ENCODE results near the gene NCOA3. TPM values are rescaled to one million over a fixed set of nuclear protein-coding genes. Genes with fewer than 3 reads are reported as not detected.
A peak's percentile ranks its signal among the peaks of the same experiment; 100 is the strongest.

The NCOA3 gene
- polyA plus RNA-seq, 3 donors: 13.5 to 21.8 (median 21.3) TPM

- Histone ChIP-seq H3K27ac (ENCODE audit: low read depth in 1 of 2, low read length in 2 of 2) (peak overlapping the region; percentile 9 to 47), H3K9ac (ENCODE audit: insufficient read depth, low read length, poor library complexity, severe bottlenecking) (no peak overlapping the region), H3K4me3 (replicated peaks in 1 of 3; ENCODE audit: low read depth in 2 of 3, low read length in 3 of 3) (peak overlapping the region in 1 of 3 experiments; percentile 0), H4K20me1 (ENCODE audit: insufficient read depth, low read length) (no peaks in the 10 kb centered on the region), H3K4me2 (replicated peaks; ENCODE audit: extremely low read depth, low read length, poor library complexity, severe bottlenecking) (peak overlapping the region; percentile 2), H3K4me1 (ENCODE audit: control insufficient read depth in 1 of 2, insufficient read depth in 2 of 2, low read length in 2 of 2) (peaks cover 38 to 47% of the 10 kb centered on the region in 2 donors), H3K36me3 (replicated peaks in 1 of 2; ENCODE audit: control insufficient read depth in 1 of 2, insufficient read depth in 2 of 2, low read length in 2 of 2) (no peaks in the 10 kb centered on the region), H3K79me2 (ENCODE audit: insufficient read depth, low read length) (no peaks in the 10 kb centered on the region), H2AFZ (ENCODE audit: insufficient read depth, low read depth, low read length, poor library complexity, severe bottlenecking) (no peak overlapping the region), H3K27me3 (ENCODE audit: control insufficient read depth in 2 of 2, insufficient read depth in 2 of 2, low read length in 2 of 2) (no peaks in the 10 kb centered on the region), H3K9me3 (replicated peaks in 1 of 2; ENCODE audit: control insufficient read depth in 1 of 2, insufficient read depth in 1 of 2, low read length in 2 of 2) (no peaks in the 10 kb centered on the region)
- peak overlapping the region in 1 of 2 donors; percentile 36 for H3K4me3 Mint-ChIP-seq
- H3K36me3 Mint-ChIP-seq: no peaks in the 10 kb centered on the region
- 14% methylated on average over 1 of the region's 4 CpGs for WGBS (ENCODE audit: insufficient coverage)
- peak overlapping the region; percentile 84 to 89 (median 88) for H3K27ac Mint-ChIP-seq
- peaks cover 33% of the 10 kb centered on the region for H3K4me1 Mint-ChIP-seq
- peaks cover 0 to 13% (median 1%) of the 10 kb centered on the region in 3 donors for H3K27me3 Mint-ChIP-seq (ENCODE audit: low read depth in 3 of 3)
- peaks cover 0 to 3% (median 0%) of the 10 kb centered on the region in 7 donors for H3K9me3 Mint-ChIP-seq
- no peak for TF ChIP-seq CTCF (IDR thresholded peaks at IDR 0.05)
- intact Hi-C loops (cut with micrococcal nuclease): loop anchor here in 1 of 2 donors (5.0 kb wide), 1 partner anchor 70 kb away; no protein-coding TSS in a partner anchor
- peak; percentile 35 to 75 (median 67) for DNase-seq
Measured at GRCh38 chr20:47487175-47487917, 14.3 kb upstream of the NCOA3 start.

- Histone ChIP-seq H3K4me3 (replicated peaks in 1 of 3; ENCODE audit: low read depth in 2 of 3, low read length in 3 of 3) (no peak overlapping the region), H3K27me3 (ENCODE audit: control insufficient read depth in 2 of 2, insufficient read depth in 2 of 2, low read length in 2 of 2) (no peaks in the 10 kb centered on the region), H3K4me1 (ENCODE audit: control insufficient read depth in 1 of 2, insufficient read depth in 2 of 2, low read length in 2 of 2) (peaks cover 56 to 66% of the 10 kb centered on the region in 2 donors), H3K79me2 (ENCODE audit: insufficient read depth, low read length) (no peaks in the 10 kb centered on the region), H4K20me1 (ENCODE audit: insufficient read depth, low read length) (no peaks in the 10 kb centered on the region), H3K9me3 (replicated peaks in 1 of 2; ENCODE audit: control insufficient read depth in 1 of 2, insufficient read depth in 1 of 2, low read length in 2 of 2) (no peaks in the 10 kb centered on the region), H3K36me3 (replicated peaks in 1 of 2; ENCODE audit: control insufficient read depth in 1 of 2, insufficient read depth in 2 of 2, low read length in 2 of 2) (no peaks in the 10 kb centered on the region), H2AFZ (ENCODE audit: insufficient read depth, low read depth, low read length, poor library complexity, severe bottlenecking) (no peak overlapping the region), H3K4me2 (replicated peaks; ENCODE audit: extremely low read depth, low read length, poor library complexity, severe bottlenecking) (no peak overlapping the region), H3K9ac (ENCODE audit: insufficient read depth, low read length, poor library complexity, severe bottlenecking) (no peak overlapping the region), H3K27ac (ENCODE audit: low read depth in 1 of 2, low read length in 2 of 2) (peak overlapping the region; percentile 68 to 72)
- H3K9me3 Mint-ChIP-seq: peaks cover 0 to 3% (median 0%) of the 10 kb centered on the region in 7 donors
- H3K27ac Mint-ChIP-seq: peak overlapping the region; percentile 83 to 93 (median 91)
- peaks cover 0 to 10% (median 1%) of the 10 kb centered on the region in 3 donors for H3K27me3 Mint-ChIP-seq (ENCODE audit: low read depth in 3 of 3)
- H3K4me3 Mint-ChIP-seq: no peak overlapping the region
- H3K36me3 Mint-ChIP-seq: no peaks in the 10 kb centered on the region
- WGBS (ENCODE audit: insufficient coverage): 20% methylated on average over 5 of the region's 8 CpGs
- peaks cover 50% of the 10 kb centered on the region for H3K4me1 Mint-ChIP-seq
- no peak for TF ChIP-seq CTCF (IDR thresholded peaks at IDR 0.05)
- peak; percentile 62 to 70 (median 69) for DNase-seq
- intact Hi-C loops (cut with micrococcal nuclease): loop anchor here in 1 of 2 donors (5.0 kb wide), 1 partner anchor 72 kb away; no protein-coding TSS in a partner anchor
Measured at GRCh38 chr20:47489448-47489872, 12.2 kb upstream of the NCOA3 start.

Measured in CD14-positive monocyte (primary cell).